C1 segment of cervical spinal cord (tissue), 14 donors: ENCODE results near the gene NDUFS8.
"Not testable (repeated sequence)": the region's sequence is repeated elsewhere in the genome, so short reads cannot be mapped to it uniquely, and the experiment has no call there.

Experiments
- DNase-seq, 14 donors: peaks; one replicate each; lab custom pipeline; 2025; lab: John Stamatoyannopoulos, UW

The NDUFS8 gene

GRCh38 chr11:68030318-68031143, at the start of gene NDUFS8:
Gene NDUFS8, plus strand, starts transcription at chr11:68030681. Its CDS starts 1,471 bp downstream, at chr11:68032152.
- peak; percentile 68 to 99 (median 96) for DNase-seq

- DNase-seq, result not testable (repeated sequence)
Measured at GRCh38 chr11:67981226-67981625, 49.3 kb upstream of the NDUFS8 start.

- not testable (repeated sequence) for DNase-seq
Measured at GRCh38 chr11:67982255-67982857, 48.1 kb upstream of the NDUFS8 start.

- no peak for DNase-seq
Measured at GRCh38 chr11:67983951-67984350, 46.5 kb upstream of the NDUFS8 start.

GRCh38 chr11:67985302-67985701, 45.2 kb upstream of the NDUFS8 start:
- DNase-seq, result not testable (repeated sequence)

- not testable (repeated sequence) for DNase-seq
Measured at GRCh38 chr11:67990546-67991346, 39.7 kb upstream of the NDUFS8 start.

GRCh38 chr11:67991347-67992121, 38.9 kb upstream of the NDUFS8 start:
- not testable (repeated sequence) for DNase-seq

- DNase-seq, result peak in 2 of 14 donors; percentile 9 to 15
Measured at GRCh38 chr11:67993821-67994220, 36.7 kb upstream of the NDUFS8 start.

- DNase-seq, result not testable (repeated sequence)
Measured at GRCh38 chr11:67994387-67994786, 36.1 kb upstream of the NDUFS8 start.

GRCh38 chr11:67995129-67995528, 35.4 kb upstream of the NDUFS8 start:
- DNase-seq, result not testable (repeated sequence)

GRCh38 chr11:67995579-67995978, 34.9 kb upstream of the NDUFS8 start:
- not testable (repeated sequence) for DNase-seq

GRCh38 chr11:67996051-67996450, 34.4 kb upstream of the NDUFS8 start:
- DNase-seq, result no peak

- no peak for DNase-seq
Measured at GRCh38 chr11:67996622-67997474, 33.6 kb upstream of the NDUFS8 start.

- DNase-seq, result no peak
Measured at GRCh38 chr11:67997475-67997921, 33.0 kb upstream of the NDUFS8 start.

- DNase-seq, result no peak
Measured at GRCh38 chr11:67998150-67999045, 32.1 kb upstream of the NDUFS8 start.

- no peak for DNase-seq
Measured at GRCh38 chr11:67999201-67999629, 31.3 kb upstream of the NDUFS8 start.

- no peak for DNase-seq
Measured at GRCh38 chr11:67999704-68000103, 30.8 kb upstream of the NDUFS8 start.

- peak in 1 of 14 donors; percentile 14 for DNase-seq
Measured at GRCh38 chr11:68002575-68002937, 27.9 kb upstream of the NDUFS8 start.
